Measurements from ENCODE around the gene ARMC8. TPM values are rescaled to one million over a fixed set of nuclear protein-coding genes. Genes with fewer than 3 reads are reported as not detected.

Gene ARMC8
- total and polyA plus RNA-seq, 4 donors: 8.4 to 53.6 (median 22.8) TPM

GRCh38 chr3:138199851-138200250 lies 12.8 kb downstream of the ARMC8 start:
- DNase-seq (ENCODE audit: low spot score): no peak
- Histone ChIP-seq H3K9me3 (ENCODE audit: control insufficient read depth in 4 of 4, low read length in 3 of 4) (no peaks in the 10 kb centered on the region), H3K27ac (ENCODE audit: low read depth in 1 of 2, low read length in 2 of 2) (no peak overlapping the region), H3K27me3 (ENCODE audit: control insufficient read depth in 4 of 4, insufficient read depth in 4 of 4, low read length in 3 of 4) (no peaks in the 10 kb centered on the region), H3K36me3 (ENCODE audit: control insufficient read depth in 4 of 4, insufficient read depth in 3 of 4, low read depth in 1 of 4, low read length in 3 of 4) (no peaks in the 10 kb centered on the region), H3K4me1 (ENCODE audit: control insufficient read depth in 4 of 4, insufficient read depth in 4 of 4, low read length in 3 of 4) (peaks cover 0 to 3% (median 0%) of the 10 kb centered on the region in 4 donors), H3K4me3 (ENCODE audit: low read depth in 1 of 3, low read length in 3 of 3) (no peak overlapping the region), H3K9ac (ENCODE audit: low read depth in 1 of 2, low read length in 2 of 2) (no peak overlapping the region)
- 83% methylated on average over 2 of the region's 2 CpGs for WGBS
- TF ChIP-seq GABPA (IDR thresholded peaks at IDR 0.05 in 1 of 2, conservative IDR thresholded peaks at IDR 0.05 in 1 of 2) (no peak), TAF1 (conservative IDR thresholded peaks at IDR 0.05) (no peak), FOXA2 (IDR thresholded peaks at IDR 0.05) (no peak), HNF4A (conservative IDR thresholded peaks at IDR 0.05) (no peak)

- no peak for DNase-seq (ENCODE audit: low spot score)
- no peak overlapping the region for H3K4me3 ChIP-seq (ENCODE audit: low read depth in 1 of 3, low read length in 3 of 3)
- H3K9me3 ChIP-seq (ENCODE audit: control insufficient read depth in 4 of 4, low read length in 3 of 4): no peaks in the 10 kb centered on the region
- H3K4me1 ChIP-seq (ENCODE audit: control insufficient read depth in 4 of 4, insufficient read depth in 4 of 4, low read length in 3 of 4): peaks cover 0 to 3% (median 0%) of the 10 kb centered on the region in 4 donors
- H3K27ac ChIP-seq (ENCODE audit: low read depth in 1 of 2, low read length in 2 of 2): no peak overlapping the region
- H3K36me3 ChIP-seq (ENCODE audit: control insufficient read depth in 4 of 4, insufficient read depth in 3 of 4, low read depth in 1 of 4, low read length in 3 of 4): no peaks in the 10 kb centered on the region
- 79% methylated on average over 1 of the region's 1 CpG for WGBS
- H3K9ac ChIP-seq (ENCODE audit: low read depth in 1 of 2, low read length in 2 of 2): no peak overlapping the region
- H3K27me3 ChIP-seq (ENCODE audit: control insufficient read depth in 4 of 4, insufficient read depth in 4 of 4, low read length in 3 of 4): no peaks in the 10 kb centered on the region
- TF ChIP-seq FOXA1 (IDR thresholded peaks at IDR 0.05) (no peak), EGR1 (IDR thresholded peaks at IDR 0.05; ENCODE audit: low read depth in 2 of 2) (no peak), ATF3 (IDR thresholded peaks at IDR 0.05) (no peak), REST (IDR thresholded peaks at IDR 0.05) (no peak), RXRA (IDR thresholded peaks at IDR 0.05) (no peak), SP1 (IDR thresholded peaks at IDR 0.05) (no peak), YY1 (IDR thresholded peaks at IDR 0.05) (no peak), HNF4A (conservative IDR thresholded peaks at IDR 0.05) (no peak), RAD21 (IDR thresholded peaks at IDR 0.05) (no peak), NR2F2 (IDR thresholded peaks at IDR 0.05) (no peak), HNF4G (IDR thresholded peaks at IDR 0.05) (no peak)
- TF ChIP-seq, protein P1, sequence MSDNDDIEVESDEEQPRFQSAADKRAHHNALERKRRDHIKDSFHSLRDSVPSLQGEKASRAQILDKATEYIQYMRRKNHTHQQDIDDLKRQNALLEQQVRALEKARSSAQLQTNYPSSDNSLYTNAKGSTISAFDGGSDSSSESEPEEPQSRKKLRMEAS (IDR thresholded peaks at IDR 0.05): no peak
- TF ChIP-seq, protein P2, sequence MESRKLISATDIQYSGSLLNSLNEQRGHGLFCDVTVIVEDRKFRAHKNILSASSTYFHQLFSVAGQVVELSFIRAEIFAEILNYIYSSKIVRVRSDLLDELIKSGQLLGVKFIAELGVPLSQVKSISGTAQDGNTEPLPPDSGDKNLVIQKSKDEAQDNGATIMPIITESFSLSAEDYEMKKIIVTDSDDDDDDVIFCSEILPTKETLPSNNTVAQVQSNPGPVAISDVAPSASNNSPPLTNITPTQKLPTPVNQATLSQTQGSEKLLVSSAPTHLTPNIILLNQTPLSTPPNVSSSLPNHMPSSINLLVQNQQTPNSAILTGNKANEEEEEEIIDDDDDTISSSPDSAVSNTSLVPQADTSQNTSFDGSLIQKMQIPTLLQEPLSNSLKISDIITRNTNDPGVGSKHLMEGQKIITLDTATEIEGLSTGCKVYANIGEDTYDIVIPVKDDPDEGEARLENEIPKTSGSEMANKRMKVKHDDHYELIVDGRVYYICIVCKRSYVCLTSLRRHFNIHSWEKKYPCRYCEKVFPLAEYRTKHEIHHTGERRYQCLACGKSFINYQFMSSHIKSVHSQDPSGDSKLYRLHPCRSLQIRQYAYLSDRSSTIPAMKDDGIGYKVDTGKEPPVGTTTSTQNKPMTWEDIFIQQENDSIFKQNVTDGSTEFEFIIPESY (IDR thresholded peaks at IDR 0.05): no peak
These were observed 13.3 kb downstream of the ARMC8 start for GRCh38 chr3:138200424-138200823.

Measured in liver (tissue), 9 donors.